K562 (cell line): ENCODE measurements around the gene NPAS3. TPM values are rescaled to one million over a fixed set of nuclear protein-coding genes. Genes with fewer than 3 reads are reported as not detected.

Experiments used
- ATAC-seq: fragments of 200-7000 bp; cut with Tn5 transposase; 3 replicates; pipeline ENCODE4 v1.9.1; 2020; ENCODE audit warnings: moderate library complexity
- BruUV-seq: library from RNA; stranded (reverse); fragments of 400-500 nt; replicated peaks from 2 replicates; lab custom pipeline; 2021; lab: Mats Ljungman, UMichigan
- CTCF ChIA-PET: fragments of 300-600 bp; formaldehyde crosslinking; extraction: SDS; loops from one replicate; lab custom pipeline; 2021; ENCODE audit warnings: low intra/inter-chr PET ratio; lab: Yijun Ruan, JAX
- POLR2A ChIA-PET: fragments of 300-600, 350-650 bp; sonication (Branson Sonifier 250); formaldehyde crosslinking; extraction: SDS; loops from one replicate; lab custom pipeline; 2021; ENCODE audit warnings: antibody characterized with exemption, inconsistent platforms; lab: Yijun Ruan, JAX
- DNase-seq, 4 experiments: peaks; one replicate each; pipeline versions ENCODE4 v3.0.0 to v3.0.0-alpha.2; 2011 to 2018; ENCODE audit warnings: low spot score in 3 of 4, mixed read lengths in 3 of 4; ENCODE audit errors: extremely low read depth in 1 of 4
- FAIRE-seq: peaks from 2 replicates; lab custom pipeline; 2011; peaks lifted over from hg19 to GRCh38; lab: Jason Lieb, UNC
- H2AFZ ChIP-seq: 2 replicates; pipeline ENCODE4 v1.6.0; 2011; ENCODE audit warnings: low read depth, low read length, control low read depth, inconsistent platforms
- H3K27ac ChIP-seq: fragments of 200-600 bp; 3 replicates; pipeline ENCODE4 v1.8.0; 2011; ENCODE audit warnings: low read depth, mild to moderate bottlenecking, control low read depth, inconsistent platforms, low read length, moderate library complexity, mixed read lengths; ENCODE audit errors: extremely low read depth
- H3K27me3 ChIP-seq, 2 experiments: fragments of 300-600 bp in 1 of 2; 2 replicates in 1 of 2; 3 replicates in 1 of 2; pipeline versions ENCODE4 v1.6.0 to v1.8.0; 2011; ENCODE audit warnings: inconsistent platforms in 2 of 2, low read length in 2 of 2, mild to moderate bottlenecking in 1 of 2, mixed read lengths in 1 of 2, moderate library complexity in 1 of 2; ENCODE audit not compliant: control insufficient read depth in 2 of 2, insufficient read depth in 2 of 2
- H3K36me3 ChIP-seq: fragments of 300-600 bp; 3 replicates; pipeline ENCODE4 v1.8.0; 2011; ENCODE audit warnings: mild to moderate bottlenecking, low read length, inconsistent platforms; ENCODE audit not compliant: control insufficient read depth, insufficient read depth
- H3K4me1 ChIP-seq, 2 experiments: fragments of 200-600 bp in 1 of 2; replicated peaks in 1 of 2; 2 replicates in 1 of 2; 3 replicates in 1 of 2; pipeline versions ENCODE4 v1.5.1 to v1.8.0; 2011; ENCODE audit warnings: inconsistent platforms in 2 of 2, low read length in 2 of 2, mild to moderate bottlenecking in 1 of 2, mixed read lengths in 1 of 2, moderate library complexity in 1 of 2; ENCODE audit not compliant: control insufficient read depth in 2 of 2, insufficient read depth in 2 of 2
- H3K4me2 ChIP-seq: 2 replicates; pipeline ENCODE4 v1.6.1; 2011; ENCODE audit warnings: low read length, control low read depth, inconsistent platforms, mixed read lengths; ENCODE audit not compliant: insufficient read depth
- H3K4me3 ChIP-seq: fragments of 200-600 bp; sonication (generic), shearing (Covaris generic); 2 replicates; pipeline ENCODE4 v1.5.1; 2016; ENCODE audit warnings: control low read depth, inconsistent platforms
- H3K79me2 ChIP-seq: fragments of 200-600 bp; 3 replicates; pipeline ENCODE4 v1.8.0; 2011; ENCODE audit warnings: low read length, inconsistent platforms; ENCODE audit not compliant: control insufficient read depth, insufficient read depth
- H3K9ac ChIP-seq, 2 experiments: 2 replicates each; pipeline versions ENCODE4 v1.6.0 to v1.6.1; 2011; ENCODE audit warnings: low read depth in 2 of 2, low read length in 2 of 2, control low read depth in 1 of 2, inconsistent platforms in 1 of 2, mild to moderate bottlenecking in 1 of 2, mixed read lengths in 1 of 2; ENCODE audit not compliant: insufficient read depth in 1 of 2
- H3K9me1 ChIP-seq: one replicate; pipeline ENCODE4 v1.6.0; 2011; ENCODE audit warnings: inconsistent platforms, mild to moderate bottlenecking, low read length, moderate library complexity; ENCODE audit not compliant: control insufficient read depth, insufficient read depth
- H3K9me3 ChIP-seq: replicated peaks from 2 replicates; pipeline ENCODE4 v1.5.1; 2011; ENCODE audit warnings: low read depth, low read length, inconsistent platforms; ENCODE audit not compliant: control insufficient read depth, insufficient read depth
- H4K20me1 ChIP-seq: replicated peaks from 2 replicates; pipeline ENCODE4 v1.6.1; 2011; ENCODE audit warnings: low read length, inconsistent platforms, mixed read lengths; ENCODE audit not compliant: control insufficient read depth, insufficient read depth
- E2F3 ChIP-seq: fragments of 250-450 bp; sonication (Bioruptor Pico); IDR thresholded peaks from 2 replicates; pipeline ENCODE4 v1.4.0; 2020; ENCODE audit warnings: mild to moderate bottlenecking
- MCM5 ChIP-seq: fragments of 450-650 bp; IDR thresholded peaks from 2 replicates; pipeline ENCODE4 v1.6.1; 2016; ENCODE audit warnings: low read depth
- MIER1 ChIP-seq: fragments of 450-650 bp; IDR thresholded peaks from 2 replicates; pipeline ENCODE4 v1.6.1; 2016; ENCODE audit warnings: antibody characterized with exemption, mild to moderate bottlenecking, low read depth
- PATZ1 ChIP-seq: fragments of 250-450 bp; sonication (Bioruptor Pico); IDR thresholded peaks from 2 replicates; pipeline ENCODE4 v1.5.0; 2020; ENCODE audit warnings: mild to moderate bottlenecking, borderline replicate concordance
- SNAPC5 ChIP-seq: fragments of 250-450 bp; sonication (Bioruptor Pico); IDR thresholded peaks from 2 replicates; pipeline ENCODE4 v1.8.0; 2021; ENCODE audit warnings: moderate library complexity, mild to moderate bottlenecking, inconsistent platforms
- STAG1 ChIP-seq: sonication (generic); formaldehyde crosslinking; IDR thresholded peaks from 2 replicates; pipeline ENCODE4 v1.5.0; 2020; ENCODE audit warnings: missing genetic modification reagents, borderline replicate concordance
- XRCC3 ChIP-seq: fragments of 450-650 bp; IDR thresholded peaks from 2 replicates; pipeline ENCODE4 v1.6.1; 2017; ENCODE audit warnings: mild to moderate bottlenecking, moderate library complexity
- ZBTB11 ChIP-seq, 3 experiments: fragments of 200-800 bp in 1 of 3; fragments of 250-450 bp in 1 of 3; fragments of 450-650 bp in 1 of 3; sonication (Bioruptor Pico) in 1 of 3; sonication (Bioruptor generic) in 1 of 3; formaldehyde crosslinking in 1 of 3; IDR thresholded peaks; 2 replicates each; pipeline versions ENCODE4 v1.6.1 to v1.8.0; 2016 to 2022; ENCODE audit warnings: mild to moderate bottlenecking in 2 of 3, missing genetic modification characterization in 2 of 3, missing compliant biosample characterization in 1 of 3, moderate library complexity in 1 of 3
- ZHX1 ChIP-seq: fragments of 150-350 bp; conservative IDR thresholded peaks from 2 replicates; pipeline ENCODE4 v1.6.1; 2014; ENCODE audit warnings: low read length
- ZKSCAN1 ChIP-seq: fragments of 150-350 bp; IDR thresholded peaks from 2 replicates; pipeline ENCODE4 v1.6.1; 2016; ENCODE audit warnings: low read depth, low read length
- ZNF212 ChIP-seq: fragments of 450-650 bp; formaldehyde crosslinking; IDR thresholded peaks from 2 replicates; pipeline ENCODE4 v1.4.0; 2020; ENCODE audit warnings: mild to moderate bottlenecking
- WGBS: fragments of 100-300 bp; shearing (Covaris generic); methylation state at CpG from one replicate; pipeline ENCODE4 v1.1.6; 2016; ENCODE audit warnings: low coverage, mixed read lengths; ENCODE audit not compliant: insufficient coverage; ENCODE audit errors: missing lambda C conversion rate; 5-methylcytosine and 5-hydroxymethylcytosine counted together
- in situ Hi-C: fragments of 300-500 bp; cut with MboI; formaldehyde crosslinking; loops from 4 replicates; pipeline ENCODE4 v1.15.0; 2018; ENCODE audit warnings: inconsistent platforms, mixed read lengths
- intact Hi-C: fragments of 100-400 bp; cut with micrococcal nuclease; formaldehyde crosslinking; loops from 2 replicates; pipeline ENCODE4 v1.14.2; 2022
- polyA plus RNA-seq, 8 experiments: library from polyadenylated mRNA; depleted of rRNA in 4 of 8; stranded (reverse) in 5 of 8; unstranded in 3 of 8; fragments of >200 nt; fragmentation: Nextera tagmentation in 2 of 8; fragmentation: Illumina TruSeq in 1 of 8; extraction: Ambion mirVana in 2 of 8; extraction: Trizol in 1 of 8; gene quantifications; 2 replicates each; pipeline versions ENCODE4 v1.2.1 to v1.2.3, GENCODE V29; 2011 to 2014; ENCODE audit warnings: inconsistent platforms in 1 of 8, missing spikeins in 1 of 8
- total RNA-seq, 7 experiments: library from RNA; depleted of rRNA in 6 of 7; stranded (reverse); fragments of >200 nt in 6 of 7; fragmentation: Illumina TruSeq in 2 of 7; extraction: Trizol in 2 of 7; gene quantifications; 2 replicates each; pipeline versions ENCODE4 v1.2.1 to v1.2.3, GENCODE V29; 2011 to 2021; ENCODE audit warnings: low replicate concordance in 1 of 7
- TF ChIP-seq, protein P1 (sequence below): fragments of 450-650 bp; formaldehyde crosslinking; IDR thresholded peaks from 2 replicates; pipeline ENCODE4 v1.4.0; 2020; ENCODE audit warnings: mild to moderate bottlenecking, mixed read lengths

The NPAS3 gene
- total and polyA plus RNA-seq, 9 of the 15 experiments (the other 6 are each of a cell fraction or from before 2014, with no cell fraction given): 0.04 TPM; not detected in 8

- in situ Hi-C loops: no loop called here
- Histone ChIP-seq H3K9me3 (no peaks in the 10 kb centered on the region), H3K9ac (no peak overlapping the region), H3K36me3 (no peaks in the 10 kb centered on the region), H3K4me2 (no peak overlapping the region), H2AFZ (no peak overlapping the region), H3K79me2 (no peaks in the 10 kb centered on the region), H3K9me1 (no peaks in the 10 kb centered on the region), H3K4me3 (no peak overlapping the region), H4K20me1 (no peaks in the 10 kb centered on the region; the same call in 1 of the 2 replicates), H3K4me1 (no peaks in the 10 kb centered on the region), H3K27ac (no peak overlapping the region), H3K27me3 (no peaks in the 10 kb centered on the region; a peak in 1 of 5 replicates)
- ATAC-seq: no peak
- WGBS: 0% methylated on average over 2 of the region's 2 CpGs
- intact Hi-C loops: no loop called here
- ChIA-PET POLR2A (interaction anchor here (0.7 kb wide), 1 partner anchor 156 kb away, joined by 4 read pairs; no protein-coding TSS in a partner anchor), CTCF (no interaction called here)
- no peak for FAIRE-seq
- BruUV-seq: no TSS peak
- DNase-seq: no peak
- TF ChIP-seq ZKSCAN1 (no peak), SNAPC5 (CRISPR knock-in tag) (no peak), XRCC3 (no peak), PATZ1 (no peak), E2F3 (no peak), ZBTB11 (CRISPR knock-in tag; IDR thresholded peaks at IDR 0.05) (no peak), ZHX1 (no peak), MIER1 (no peak), MCM5 (no peak), ZNF212 (no peak), STAG1 (no peak)
- TF ChIP-seq, protein P1, sequence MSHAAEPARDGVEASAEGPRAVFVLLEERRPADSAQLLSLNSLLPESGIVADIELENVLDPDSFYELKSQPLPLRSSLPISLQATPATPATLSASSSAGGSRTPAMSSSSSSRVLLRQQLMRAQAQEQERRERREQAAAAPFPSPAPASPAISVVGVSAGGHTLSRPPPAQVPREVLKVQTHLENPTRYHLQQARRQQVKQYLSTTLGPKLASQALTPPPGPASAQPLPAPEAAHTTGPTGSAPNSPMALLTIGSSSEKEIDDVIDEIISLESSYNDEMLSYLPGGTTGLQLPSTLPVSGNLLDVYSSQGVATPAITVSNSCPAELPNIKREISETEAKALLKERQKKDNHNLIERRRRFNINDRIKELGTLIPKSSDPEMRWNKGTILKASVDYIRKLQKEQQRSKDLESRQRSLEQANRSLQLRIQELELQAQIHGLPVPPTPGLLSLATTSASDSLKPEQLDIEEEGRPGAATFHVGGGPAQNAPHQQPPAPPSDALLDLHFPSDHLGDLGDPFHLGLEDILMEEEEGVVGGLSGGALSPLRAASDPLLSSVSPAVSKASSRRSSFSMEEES (CRISPR knock-in tag): no peak
Measured at GRCh38 chr14:33131801-33132200, 193.1 kb downstream of the NPAS3 start.
